Stimulated activated CD8-positive, alpha-beta memory T cell treated with anti-CD3 and anti-CD28 coated beads, Interleukin-7, amount 100 ng/mL, for 1 hour (primary cell): ENCODE results near the gene AXL.
"Not testable (repeated sequence)": the region's sequence is repeated elsewhere in the genome, so short reads cannot be mapped to it uniquely, and the experiment has no call there.

Experiments used
- DNase-seq, 2 donors: peaks; one replicate each; pipeline ENCODE4 v3.0.0-alpha.2; 2020; ENCODE audit warnings: low read depth in 2 of 2

The AXL gene

GRCh38 chr19:41206926-41207750, 11.9 kb upstream of the AXL start:
- DNase-seq: no peak

DNA sequence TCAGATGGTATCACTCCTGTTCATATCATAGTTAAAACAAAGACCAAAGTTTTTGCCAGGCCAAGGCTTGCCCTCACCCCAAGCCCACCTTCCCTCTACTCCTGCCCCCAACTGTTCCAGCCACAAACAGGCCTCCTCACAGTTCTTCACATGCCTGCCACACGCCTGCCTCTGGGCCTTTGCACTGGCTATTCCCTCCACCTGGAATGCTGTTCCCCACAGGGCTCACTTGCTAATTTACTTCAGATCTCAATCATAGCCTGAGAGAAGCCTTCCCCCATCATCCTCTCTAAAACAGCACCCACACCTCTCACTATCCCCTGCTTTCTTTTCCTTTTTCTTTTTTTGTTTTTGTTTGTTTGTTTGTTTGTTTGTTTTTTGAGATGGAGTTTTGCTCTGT, 4.9 kb upstream of the AXL start:
- no peak for DNase-seq

GRCh38 chr19:41217741-41218140, 1.3 kb upstream of the AXL start:
- no peak for DNase-seq

DNA sequence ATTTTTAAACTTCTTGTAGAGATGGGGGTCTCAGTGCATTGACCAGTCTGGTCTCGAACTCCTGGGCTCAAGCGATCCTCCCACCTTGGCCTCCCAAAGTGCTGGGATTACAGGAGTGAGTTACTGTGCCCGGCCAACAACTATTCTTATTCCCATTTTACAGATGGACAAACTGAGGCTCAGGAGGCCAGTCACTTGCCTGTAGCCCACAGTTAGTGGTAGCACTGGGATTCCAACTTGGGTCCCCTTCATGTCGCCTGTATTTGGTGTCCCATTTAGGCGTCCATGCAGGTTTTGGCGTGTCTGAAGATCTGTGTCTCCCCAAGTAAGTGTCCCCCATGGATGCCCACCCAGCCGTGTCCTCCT, 791 bp upstream of the AXL start:
- no peak for DNase-seq

DNA sequence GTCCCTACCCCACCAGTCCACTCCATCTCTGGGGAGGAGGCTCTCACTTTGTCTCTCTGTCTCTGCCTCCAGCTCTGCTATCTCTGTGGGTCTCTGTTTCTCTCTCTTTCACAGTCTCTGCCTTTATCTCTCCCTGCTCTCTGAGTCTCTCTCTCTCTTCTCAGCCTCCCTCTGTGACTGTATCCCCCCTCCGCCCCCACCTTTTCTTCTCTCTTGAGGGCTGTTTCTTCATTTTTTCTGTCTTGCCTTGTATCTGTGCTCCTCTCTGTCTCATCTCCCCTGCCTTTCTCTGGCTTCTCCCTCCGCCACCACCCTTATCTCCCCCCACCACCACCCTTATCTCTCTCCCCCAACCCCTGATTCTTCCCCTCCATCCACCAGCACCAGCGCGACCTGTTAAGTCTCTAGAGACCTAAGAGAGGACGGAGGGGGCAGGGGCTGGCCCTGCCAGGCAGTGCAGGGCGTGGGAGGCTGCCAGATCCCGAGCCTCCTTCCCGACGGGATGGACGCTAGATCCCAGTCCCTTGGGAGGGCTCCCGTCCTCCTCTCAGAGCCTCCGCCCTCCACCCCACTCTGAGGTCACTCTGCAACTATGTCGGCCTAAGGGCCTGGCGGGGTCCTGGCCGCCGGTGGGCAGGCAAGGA, 1.0 kb downstream of the AXL start:
- DNase-seq: no peak

GRCh38 chr19:41220811-41221210, 1.8 kb downstream of the AXL start:
- DNase-seq: no peak

- DNase-seq: no peak
Measured at GRCh38 chr19:41221514-41222205, 2.6 kb downstream of the AXL start.

GRCh38 chr19:41222240-41222639, 3.2 kb downstream of the AXL start:
- DNase-seq: no peak

DNA sequence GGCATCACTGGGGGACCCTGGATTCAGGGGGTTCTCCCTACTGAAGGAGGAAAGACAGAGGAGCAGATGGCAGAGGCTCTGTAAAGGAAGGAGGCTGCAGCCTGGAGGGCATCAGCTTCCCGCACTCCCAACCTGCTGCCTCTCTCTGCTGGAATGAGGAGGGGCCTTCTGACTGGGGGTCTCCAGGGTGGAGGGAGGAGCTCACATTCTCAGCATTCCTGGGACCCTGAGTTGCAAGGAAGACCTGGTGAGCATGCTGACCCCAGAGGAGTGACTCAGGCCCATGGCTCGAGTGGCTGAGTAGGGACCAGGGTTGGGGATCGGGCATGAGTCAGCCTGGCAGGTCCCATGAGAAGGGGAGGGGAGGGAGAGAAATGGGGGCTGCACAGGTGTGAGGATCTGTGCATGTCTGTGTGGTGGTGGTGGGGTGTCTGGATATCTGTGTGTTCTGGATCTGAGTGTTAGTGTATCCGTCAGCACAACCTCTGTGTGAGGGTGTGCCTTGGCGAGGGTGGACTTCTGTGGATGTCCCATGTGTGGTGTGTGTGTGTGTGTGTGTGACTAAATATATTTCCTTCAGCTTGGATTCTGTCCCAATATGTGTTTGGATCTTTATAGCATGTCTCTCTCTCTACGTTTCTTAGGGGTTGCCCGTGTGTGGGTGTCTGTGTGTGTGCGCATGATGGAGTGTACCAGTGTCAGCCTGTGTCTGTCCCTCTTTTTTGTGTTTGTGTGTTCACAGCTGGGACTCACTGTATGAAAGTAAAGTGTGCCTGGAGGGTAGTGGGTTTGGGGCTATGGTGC, 4.6 kb downstream of the AXL start:
- no peak for DNase-seq

DNA sequence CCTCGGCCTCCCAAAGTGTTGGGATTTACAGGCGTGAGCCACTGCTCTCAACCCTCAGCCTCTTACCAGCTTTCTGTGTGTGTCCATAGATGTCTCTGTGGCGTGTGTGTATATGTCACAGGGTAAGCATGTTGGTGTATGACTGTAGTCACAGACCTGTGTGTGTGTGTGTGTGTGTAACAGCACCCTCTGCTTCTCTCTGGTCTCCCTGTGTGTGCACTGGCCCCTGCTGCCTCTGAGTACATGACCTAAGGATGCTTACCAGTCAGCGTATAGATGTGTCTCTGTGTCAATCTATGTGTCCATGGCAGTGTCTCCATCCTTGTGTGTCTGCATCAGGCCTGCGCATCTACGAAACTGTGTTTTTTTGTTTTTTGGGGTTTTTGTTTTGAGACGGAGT, 5.6 kb downstream of the AXL start:
- DNase-seq: no peak

DNA sequence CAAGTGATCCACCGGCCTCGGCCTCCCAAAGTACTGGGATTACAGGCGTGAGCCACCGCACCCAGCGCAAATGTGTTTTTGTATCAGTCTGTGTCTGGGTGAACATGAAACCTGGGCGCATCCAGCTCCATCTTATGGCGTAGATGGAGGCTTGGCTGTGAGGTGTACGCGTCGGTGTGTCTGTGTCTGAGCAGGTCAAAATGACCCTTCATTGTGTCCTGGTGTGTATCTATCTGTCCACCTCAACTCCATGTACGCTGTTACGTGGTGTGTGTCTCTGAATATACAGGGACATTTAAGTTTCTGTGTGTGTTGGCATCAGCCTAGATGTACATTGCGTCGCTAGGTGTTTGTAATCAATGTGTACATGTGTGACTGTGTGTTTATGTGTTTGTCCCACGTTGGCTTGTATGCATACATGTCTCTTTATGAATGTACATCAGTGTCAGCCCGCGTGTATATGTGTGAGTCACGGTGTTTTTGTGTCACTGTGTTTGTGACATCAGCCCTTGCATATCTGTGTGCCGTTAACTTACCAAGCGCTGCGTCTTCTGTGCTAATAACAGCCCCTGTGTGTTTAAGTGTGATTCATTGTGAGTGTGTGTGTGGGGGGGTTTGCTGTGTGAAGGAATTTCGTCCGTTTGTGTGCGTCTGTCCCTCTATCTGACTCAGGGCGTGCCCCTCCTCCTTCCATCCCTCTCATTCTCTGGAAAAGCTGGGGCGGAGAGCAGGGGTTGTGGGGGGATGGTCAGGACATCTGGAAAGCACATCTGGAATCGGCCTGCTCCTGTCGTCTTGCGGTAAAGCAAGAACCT, 6.4 kb downstream of the AXL start:
- DNase-seq: no peak

DNA sequence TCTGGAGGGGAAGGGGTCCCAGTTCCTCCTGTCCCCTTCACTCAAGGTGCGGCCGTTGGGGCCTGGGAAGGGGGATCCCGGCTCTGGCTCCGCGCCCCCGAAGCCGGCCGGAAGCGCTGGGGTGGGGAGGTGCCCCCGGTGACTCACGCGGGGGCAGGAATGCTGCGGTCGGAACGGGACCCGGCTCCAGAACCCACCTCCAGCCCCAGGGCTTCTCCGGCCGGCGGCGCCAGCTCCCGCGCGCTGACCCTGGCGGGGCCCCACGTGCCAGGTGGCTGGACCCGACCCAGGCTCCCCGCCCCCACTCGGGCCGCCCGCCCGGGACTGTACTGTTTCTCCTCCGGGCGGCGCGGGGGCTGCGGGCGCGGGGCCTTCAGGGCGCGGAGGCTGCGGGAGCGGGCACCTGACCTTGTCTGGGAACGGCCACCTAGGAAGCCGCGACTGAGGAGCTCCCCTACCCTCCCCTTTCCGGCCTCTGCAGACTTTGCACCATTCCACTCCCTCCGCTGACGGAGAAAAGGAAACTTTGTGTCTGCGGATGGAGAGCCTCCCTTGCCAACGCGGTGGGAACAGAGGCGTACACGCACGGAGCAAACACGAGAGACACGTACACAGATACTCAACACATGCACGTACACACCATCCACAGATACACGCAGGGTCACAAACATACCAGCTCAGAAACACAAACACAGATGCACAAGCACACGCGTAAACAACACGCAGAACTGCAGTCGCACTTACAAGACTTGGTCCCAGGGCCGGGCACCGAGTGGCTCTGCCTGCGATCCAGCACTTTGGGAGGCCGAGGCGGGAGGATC, 7.2 kb downstream of the AXL start:
- DNase-seq: no peak

GRCh38 chr19:41226874-41227390, 7.9 kb downstream of the AXL start:
- DNase-seq: no peak

DNA sequence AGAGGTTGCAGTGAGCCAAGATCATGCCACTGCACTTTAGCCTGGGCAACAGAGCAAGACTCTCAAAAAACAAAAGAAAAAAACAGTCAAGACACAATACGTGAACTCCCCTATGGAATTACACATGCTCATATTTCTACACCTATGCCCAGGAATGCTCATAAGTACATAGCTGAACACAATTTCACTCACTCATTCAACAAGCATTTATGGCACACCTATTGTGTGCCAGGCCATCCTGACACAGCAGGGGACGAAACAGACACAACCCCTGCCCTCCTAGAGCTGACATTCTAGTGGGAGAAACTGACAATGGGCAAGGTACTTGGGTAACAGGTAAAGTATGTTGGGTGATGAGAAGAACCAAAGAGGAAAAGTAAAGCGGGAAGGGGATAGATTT, 9.5 kb downstream of the AXL start:
- no peak for DNase-seq

GRCh38 chr19:41229338-41229737, 10.3 kb downstream of the AXL start:
- not testable (repeated sequence) for DNase-seq

- no peak for DNase-seq
Measured at GRCh38 chr19:41230067-41230857, 11.2 kb downstream of the AXL start.

- no peak for DNase-seq
Measured at GRCh38 chr19:41232686-41233085, 13.7 kb downstream of the AXL start.

- no peak for DNase-seq
Measured at GRCh38 chr19:41233748-41234240, 14.8 kb downstream of the AXL start.

DNA sequence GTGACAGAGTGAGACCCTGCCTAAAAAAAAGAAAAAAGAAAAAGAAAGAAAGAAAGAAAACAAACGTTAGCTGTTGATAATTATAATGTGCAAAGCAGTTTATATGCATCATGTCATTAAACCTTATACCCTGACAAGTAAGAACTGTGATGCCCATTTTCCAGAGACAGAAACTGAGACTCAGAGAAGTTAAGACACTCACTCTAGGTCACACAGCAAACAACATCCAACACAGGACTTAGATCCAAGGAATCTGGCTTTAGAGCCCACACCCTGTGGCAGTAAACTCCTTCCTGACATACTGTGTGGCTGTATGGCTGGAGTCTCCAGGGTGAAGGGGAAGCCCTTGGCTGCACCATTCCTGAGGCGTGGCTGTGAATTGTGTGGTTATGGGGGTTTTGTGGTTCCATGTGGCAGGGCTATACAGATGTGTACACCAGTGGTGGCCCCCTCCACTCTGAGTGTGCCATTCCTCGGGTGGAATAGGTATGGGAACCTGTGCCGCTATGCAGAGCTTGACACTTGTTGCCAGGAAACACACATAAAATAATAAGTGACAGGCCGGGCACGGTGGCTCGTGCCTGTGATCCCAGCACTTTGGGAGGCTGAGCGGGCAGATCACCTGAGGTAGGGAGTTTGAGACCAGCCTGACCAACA, 15.6 kb downstream of the AXL start:
- DNase-seq: no peak
